Measurements from ENCODE around the gene METTL2A.
A peak's percentile ranks its signal among the peaks of the same experiment; 100 is the strongest.
"Not testable (repeated sequence)": the region's sequence is repeated elsewhere in the genome, so short reads cannot be mapped to it uniquely, and the experiment has no call there.

METTL2A gene

DNA sequence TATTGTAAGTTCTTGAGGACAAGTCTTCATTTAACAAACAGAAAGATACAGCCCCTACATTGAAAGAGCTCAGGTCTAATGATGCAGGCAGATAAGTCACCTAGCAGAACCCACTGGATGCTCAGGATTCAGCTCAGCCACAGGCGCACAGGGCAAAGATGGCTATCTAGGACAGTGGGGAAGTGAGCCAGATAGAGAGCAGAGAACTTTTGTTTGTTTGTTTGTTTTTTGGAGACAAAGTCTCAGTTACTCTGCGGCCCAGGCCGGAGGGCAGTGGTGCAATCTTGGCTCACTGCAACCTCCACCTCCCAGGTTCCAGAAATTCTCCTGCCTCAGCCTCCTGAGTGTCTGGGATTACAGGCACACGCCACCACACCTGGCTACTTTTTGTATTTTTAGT is 20.4 kb downstream of the METTL2A start:
- DNase-seq (ENCODE audit: low spot score): no peak
- TF ChIP-seq, protein P1, sequence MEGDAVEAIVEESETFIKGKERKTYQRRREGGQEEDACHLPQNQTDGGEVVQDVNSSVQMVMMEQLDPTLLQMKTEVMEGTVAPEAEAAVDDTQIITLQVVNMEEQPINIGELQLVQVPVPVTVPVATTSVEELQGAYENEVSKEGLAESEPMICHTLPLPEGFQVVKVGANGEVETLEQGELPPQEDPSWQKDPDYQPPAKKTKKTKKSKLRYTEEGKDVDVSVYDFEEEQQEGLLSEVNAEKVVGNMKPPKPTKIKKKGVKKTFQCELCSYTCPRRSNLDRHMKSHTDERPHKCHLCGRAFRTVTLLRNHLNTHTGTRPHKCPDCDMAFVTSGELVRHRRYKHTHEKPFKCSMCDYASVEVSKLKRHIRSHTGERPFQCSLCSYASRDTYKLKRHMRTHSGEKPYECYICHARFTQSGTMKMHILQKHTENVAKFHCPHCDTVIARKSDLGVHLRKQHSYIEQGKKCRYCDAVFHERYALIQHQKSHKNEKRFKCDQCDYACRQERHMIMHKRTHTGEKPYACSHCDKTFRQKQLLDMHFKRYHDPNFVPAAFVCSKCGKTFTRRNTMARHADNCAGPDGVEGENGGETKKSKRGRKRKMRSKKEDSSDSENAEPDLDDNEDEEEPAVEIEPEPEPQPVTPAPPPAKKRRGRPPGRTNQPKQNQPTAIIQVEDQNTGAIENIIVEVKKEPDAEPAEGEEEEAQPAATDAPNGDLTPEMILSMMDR (IDR thresholded peaks at IDR 0.05): no peak
- Histone ChIP-seq H3K27ac (no peak overlapping the region), H3K4me3 (no peak overlapping the region)

DNA sequence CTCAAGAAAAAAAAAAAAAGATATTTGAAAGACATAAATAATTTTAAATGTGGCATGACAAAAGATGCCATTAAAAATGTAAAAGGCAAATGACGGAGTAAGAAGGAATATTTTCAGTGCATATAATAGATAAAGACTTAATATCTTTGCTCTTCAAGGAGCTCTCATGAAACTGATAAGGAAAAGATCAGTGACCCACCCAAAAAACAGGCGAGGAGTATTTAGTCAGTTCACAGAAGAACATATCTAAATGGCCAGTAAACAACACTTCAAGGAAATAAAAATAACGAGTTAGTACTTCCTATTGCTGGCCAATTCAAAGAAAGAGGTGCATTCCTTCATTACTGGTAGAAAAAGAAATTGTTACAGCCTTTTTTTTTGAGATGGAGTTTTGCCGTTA is 22.1 kb downstream of the METTL2A start:
- H3K27ac ChIP-seq; DNase-seq (ENCODE audit: low spot score): not testable (repeated sequence)

DNA sequence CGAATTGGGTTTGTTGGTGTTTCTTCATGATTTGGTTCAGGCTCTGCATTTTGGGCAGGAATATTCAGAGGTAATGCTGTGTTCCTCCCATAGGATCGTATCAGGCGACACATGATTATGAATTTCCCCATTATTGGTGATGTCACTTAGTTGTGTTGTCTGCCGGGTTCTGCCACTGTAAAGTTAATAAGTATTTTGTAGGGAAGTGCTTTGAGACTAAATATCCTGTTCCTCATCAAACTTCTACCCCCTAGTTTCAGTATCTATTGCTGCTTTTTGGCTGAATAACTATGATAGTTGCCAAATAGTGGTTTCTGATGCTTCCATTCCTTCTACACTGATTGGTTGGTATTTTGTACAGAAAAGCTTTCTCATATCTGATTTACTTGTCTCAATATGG is 28.5 kb downstream of the METTL2A start:
- not testable (repeated sequence) for H3K27ac ChIP-seq; DNase-seq (ENCODE audit: low spot score)

More for the DNA sequence above, 22.1 kb downstream of the METTL2A start:
- not testable (repeated sequence) for H3K4me3 ChIP-seq

DNA sequence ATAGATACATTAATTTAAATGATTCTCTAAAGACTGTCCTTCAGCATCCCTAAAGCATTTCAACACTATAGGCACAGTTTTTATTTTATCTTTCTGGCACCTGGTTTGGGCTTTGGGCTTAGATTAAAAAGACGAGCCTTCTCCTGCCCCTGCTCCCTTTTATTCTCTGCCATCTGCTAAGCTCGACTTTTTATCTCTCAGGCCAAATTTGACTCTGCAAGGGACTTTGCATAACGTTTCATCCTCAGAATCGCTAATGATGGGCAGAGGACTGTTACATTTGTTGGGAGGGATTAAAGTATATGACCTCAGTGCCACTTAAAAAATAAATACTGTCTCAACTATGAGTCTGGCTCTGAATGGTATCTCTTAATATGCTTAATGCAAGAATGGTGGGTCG is 29.3 kb downstream of the METTL2A start:
- DNase-seq (ENCODE audit: low spot score); H3K4me3 ChIP-seq; H3K27ac ChIP-seq: not testable (repeated sequence)

More for the DNA sequence above, 28.5 kb downstream of the METTL2A start:
- H3K4me3 ChIP-seq: not testable (repeated sequence)

DNA sequence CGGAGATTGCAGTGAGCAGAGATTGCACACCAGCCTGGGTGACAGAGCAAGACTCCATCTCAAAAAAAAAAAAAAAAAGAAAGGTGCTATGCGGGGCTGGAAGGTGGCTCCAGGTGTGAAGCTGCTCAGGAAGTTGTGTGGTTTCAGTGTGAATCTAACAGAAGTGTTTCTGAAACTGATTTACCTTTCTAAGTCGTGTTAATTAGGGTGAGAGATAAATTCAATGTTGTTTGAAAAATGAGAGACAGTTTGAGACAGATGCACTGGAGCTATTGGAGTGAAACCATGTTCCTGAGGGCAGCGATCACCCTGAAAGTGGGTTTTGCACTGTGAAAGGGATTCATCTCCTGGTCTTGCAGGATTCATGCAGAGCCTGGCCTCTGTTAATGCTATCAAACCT is 30.0 kb downstream of the METTL2A start:
- not testable (repeated sequence) for DNase-seq (ENCODE audit: low spot score); H3K4me3 ChIP-seq; H3K27ac ChIP-seq

DNA sequence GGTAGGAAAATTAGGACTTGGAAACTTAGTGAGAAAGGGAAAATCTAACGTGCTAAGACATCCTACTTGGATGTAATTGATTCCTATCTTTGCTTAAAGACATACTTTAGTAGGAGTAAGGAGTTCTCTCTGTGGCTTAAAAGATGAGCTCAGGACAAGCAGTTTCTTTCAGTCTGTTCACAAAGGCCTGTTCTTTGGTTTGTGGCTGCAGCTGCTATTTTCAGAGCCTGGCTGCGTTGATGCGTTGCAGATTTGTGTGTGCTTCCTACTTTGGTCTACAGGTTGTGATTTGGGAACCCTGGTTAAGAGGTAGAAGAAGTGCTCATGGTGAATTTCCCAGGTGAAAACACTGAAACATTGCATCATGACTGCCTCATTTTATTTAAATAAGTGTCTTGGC is 30.4 kb downstream of the METTL2A start:
- not testable (repeated sequence) for H3K4me3 ChIP-seq; H3K27ac ChIP-seq; DNase-seq (ENCODE audit: low spot score)

DNA sequence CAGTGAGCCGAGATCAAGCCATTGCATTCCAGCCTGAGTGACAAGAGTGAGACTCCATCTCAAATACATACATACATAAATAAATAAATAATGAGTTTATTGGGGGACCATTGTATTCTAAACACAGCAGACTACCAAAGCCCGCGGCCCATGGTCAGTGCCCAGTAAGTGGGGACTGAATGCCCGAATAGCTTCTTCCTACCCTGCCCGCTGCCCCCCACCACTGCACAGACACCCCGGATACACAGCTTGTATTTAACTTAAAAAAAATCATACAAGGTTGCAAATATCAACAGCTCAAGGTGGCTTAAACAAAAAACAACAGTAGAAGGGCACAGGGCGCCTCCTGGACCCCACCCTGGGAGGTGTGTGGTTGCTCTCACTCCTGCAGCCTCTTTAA is 32.3 kb downstream of the METTL2A start:
- TF ChIP-seq, protein P1 (IDR thresholded peaks at IDR 0.05): no peak
- DNase-seq (ENCODE audit: low spot score): no peak
- H3K27ac ChIP-seq: no peak overlapping the region
- no peak overlapping the region for H3K4me3 ChIP-seq

DNA sequence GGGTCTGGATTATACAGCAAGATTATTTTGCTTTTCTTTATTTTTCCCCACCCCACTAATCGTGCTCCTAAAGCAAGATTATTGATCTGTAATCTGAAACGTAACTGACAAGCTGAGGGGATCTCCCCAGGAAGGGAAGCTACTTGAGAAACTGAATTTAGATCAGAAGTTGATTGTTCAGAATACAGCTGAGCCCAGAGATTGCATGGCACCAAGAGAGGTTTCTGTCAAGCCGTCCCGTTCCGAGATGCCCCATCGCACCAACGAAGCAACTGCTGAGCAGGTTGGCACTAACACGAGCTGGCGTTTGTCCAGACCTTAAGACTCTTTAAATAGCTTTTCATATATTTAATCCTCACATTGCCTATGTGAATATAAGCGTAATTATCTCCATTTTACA is 34.8 kb downstream of the METTL2A start:
- DNase-seq (ENCODE audit: low spot score); H3K4me3 ChIP-seq; H3K27ac ChIP-seq: not testable (repeated sequence)

DNA sequence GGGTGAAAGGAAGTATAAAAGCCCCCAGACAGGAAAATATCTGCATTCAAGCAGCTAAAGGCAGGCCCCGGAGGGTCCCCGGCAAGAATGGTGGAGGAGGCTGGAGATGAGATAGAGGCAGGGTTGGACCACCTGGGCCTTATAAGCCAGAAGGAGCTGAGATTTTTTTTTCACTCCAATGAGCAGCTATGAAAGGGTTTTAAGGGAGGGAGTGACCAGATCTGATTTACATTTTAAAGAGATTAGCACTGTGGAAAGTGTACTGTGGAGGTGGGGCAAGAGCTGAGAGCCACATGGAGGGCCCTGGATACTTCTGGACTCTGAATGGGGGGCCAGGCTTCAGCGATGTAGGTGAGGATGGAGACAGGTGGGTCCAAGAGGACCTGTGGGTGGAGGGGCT is 40.7 kb downstream of the METTL2A start:
- H3K27ac ChIP-seq; DNase-seq (ENCODE audit: low spot score); H3K4me3 ChIP-seq: not testable (repeated sequence)

DNA sequence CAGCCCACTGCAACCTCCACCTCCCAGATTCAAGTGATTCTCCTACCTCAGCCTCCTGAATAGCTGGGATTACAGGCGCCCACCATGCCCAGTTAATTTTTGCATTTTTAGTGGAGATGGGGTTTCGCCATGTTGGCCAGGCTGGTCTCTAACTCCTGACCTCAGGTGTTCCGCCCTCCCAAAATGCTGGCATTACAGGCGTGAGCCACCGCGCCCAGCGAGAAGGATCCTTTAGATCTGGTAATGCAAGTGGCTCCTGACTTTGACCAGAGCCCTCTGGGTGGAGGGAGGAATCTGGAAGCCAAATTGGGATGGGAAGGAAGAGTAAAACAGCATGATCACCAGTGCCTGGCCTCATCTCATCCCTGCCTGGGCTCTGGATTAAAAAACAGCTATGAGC is 41.6 kb downstream of the METTL2A start:
- not testable (repeated sequence) for H3K4me3 ChIP-seq; H3K27ac ChIP-seq; DNase-seq (ENCODE audit: low spot score)

DNA sequence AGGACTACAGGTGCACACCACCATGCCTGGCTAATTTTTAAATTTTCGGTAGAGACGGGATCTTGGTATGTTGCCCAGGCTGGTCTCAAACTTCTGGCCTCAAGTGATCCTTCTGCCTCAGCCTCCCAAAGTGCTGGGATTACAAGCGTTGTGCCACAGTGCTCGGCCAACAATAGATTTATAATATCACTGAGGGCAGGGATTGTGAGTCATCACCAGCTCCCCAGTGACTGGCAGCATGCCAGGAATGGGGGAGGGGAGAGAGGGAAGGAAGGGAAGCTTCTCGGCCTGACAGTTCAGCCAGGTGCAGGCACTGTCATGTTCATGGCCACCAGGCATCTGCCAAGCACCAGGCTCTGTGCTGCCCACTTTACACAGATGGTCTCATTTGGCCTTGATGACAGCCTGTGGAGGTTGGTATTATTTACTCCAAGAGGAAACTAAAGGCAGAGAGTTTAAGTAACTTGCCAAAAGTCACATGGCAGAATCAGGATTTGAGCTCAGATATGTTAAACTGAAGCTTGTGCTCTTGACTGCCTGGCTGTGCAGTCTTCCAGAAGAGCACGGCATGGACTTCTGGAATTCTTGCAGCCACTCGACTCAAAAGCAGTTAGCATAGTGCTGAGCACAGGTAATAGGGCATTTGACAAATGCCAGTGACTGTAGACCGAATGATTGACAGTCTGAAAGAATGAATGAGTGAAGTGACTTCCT is 47.1 kb downstream of the METTL2A start:
- peak overlapping the region in 1 of 2 donors; percentile 45 for H3K27ac ChIP-seq
- H3K4me3 ChIP-seq: not testable (repeated sequence)
- DNase-seq (ENCODE audit: low spot score): peak; percentile 78

DNA sequence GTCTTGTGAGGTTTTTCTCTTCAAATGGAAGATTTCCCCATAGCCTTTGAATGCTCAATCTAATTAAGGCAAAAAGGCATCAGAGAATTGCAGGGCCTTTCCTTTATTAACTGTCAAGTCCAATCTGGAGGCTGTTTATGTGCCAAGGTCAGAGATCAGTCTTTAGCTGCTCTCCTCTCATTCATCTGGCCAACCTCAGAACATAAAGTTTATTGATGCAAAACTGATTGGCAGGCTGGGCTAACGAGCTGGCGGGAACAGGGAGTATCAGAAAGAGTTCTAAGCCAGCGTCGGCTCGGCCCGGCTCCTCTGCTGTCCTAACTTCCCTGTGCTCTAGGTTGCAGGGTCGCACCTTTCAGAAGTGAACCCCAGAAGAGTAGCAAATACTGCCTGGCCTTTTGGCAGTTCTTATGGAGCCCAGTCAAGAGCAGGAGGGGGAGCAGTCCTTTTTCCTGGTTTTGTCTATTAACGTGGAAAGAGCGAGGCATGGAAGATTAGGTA is 47.7 kb downstream of the METTL2A start:
- not testable (repeated sequence) for H3K4me3 ChIP-seq; H3K27ac ChIP-seq; DNase-seq (ENCODE audit: low spot score)

DNA sequence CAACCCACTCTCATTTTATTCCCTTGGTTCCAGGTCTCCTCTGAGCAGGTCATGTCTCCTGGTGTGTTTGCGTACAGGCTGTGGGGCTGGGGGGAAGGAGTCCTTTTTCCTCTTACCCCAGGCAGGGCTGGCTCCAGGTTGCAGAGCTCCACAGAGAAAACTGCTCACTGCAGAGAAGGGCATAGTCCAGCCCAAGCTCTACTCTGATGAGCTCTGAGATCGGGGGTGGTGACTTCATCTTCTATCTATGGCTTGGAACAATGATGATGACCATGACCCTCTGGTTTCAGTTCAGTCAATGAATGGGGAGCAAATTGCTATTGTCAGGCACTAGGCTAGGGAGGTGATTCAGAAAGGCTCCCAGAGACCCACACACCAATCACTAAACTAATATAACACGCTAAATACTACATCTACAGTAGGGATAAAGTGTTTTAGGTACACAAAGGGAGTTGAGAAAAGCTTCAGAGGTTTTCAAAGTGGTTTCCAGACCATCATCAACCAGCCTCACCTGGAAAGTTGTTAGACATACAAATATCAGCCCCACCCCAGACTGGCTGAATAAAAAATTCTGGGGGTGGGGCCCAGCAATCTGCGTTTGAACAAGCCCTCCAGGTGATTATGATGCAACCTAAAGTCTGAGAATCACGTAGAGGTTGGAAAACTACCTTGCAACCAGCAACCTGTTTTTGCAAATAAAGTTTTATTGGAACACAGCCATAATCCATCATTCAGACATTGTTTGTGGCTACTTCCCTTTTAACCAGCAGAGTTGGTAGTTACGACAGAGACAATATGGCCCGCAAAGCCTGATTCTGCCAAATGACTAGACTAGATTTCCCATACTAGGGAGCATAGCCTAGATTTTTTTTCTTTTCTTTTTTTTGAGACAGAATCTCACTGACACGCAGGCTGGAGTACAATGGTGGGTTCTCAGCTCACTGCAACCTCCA is 49.6 kb downstream of the METTL2A start:
- H3K27ac ChIP-seq; DNase-seq (ENCODE audit: low spot score): not testable (repeated sequence)

DNA sequence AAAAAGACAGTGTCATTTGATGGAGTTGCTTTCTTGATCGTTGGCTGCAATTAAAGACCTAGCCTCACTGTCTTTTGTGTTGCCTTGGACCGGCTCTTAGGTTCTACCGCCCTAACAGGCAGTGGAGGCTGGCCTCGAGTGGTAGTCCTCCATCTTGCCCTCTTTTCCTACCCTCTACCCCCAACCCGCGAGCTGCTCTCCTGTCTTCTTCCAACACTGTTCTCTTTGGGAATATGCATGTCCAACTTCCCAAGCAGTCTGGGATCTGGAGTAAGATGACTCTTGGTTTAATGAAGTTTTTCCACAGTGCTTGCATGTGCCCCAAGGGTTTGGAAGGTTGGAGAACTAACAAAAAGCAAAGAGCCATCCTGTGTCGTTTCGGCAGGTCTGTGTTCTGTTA is 53.4 kb downstream of the METTL2A start:
- Histone ChIP-seq H3K4me3 (peak overlapping the region; percentile 82), H3K27ac (peak overlapping the region in 1 of 2 donors; percentile 97)
- not testable (repeated sequence) for DNase-seq (ENCODE audit: low spot score)

More for the DNA sequence above, 49.6 kb downstream of the METTL2A start:
- H3K4me3 ChIP-seq: not testable (repeated sequence)

DNA sequence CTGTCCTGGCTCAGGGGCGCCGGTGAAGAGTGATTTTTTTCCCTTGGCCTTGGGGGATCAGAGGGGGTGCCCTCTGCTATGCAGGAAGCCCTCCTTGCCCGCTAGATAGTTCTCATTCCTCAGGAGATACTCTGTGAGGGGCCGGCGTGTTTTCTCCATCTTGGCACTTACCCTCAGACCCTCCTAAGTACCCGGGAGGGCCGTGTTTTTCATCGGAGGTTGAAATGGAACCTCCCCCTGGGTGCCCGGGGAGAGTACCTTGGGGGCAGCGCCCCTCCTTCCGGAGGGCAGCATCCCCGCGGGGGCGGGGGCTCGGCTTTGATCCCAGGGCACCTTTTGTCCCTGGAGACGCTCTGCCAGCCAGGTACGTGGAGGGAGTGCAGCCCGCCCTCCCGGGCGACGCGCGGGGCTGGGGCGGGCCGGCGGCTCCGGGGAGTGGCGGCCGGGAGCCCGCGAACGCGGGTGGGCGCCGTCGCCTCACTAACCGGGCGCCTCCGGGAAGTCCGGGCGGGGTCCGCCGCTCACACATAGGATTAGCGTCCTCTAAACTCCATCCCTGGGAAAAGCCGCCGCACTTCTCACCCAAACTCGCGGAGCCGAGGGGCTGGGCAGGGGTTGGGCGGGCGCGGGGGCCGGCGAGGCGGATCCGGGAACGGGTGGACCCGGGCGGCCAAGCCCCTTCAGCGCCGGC is 54.2 kb downstream of the METTL2A start:
- Histone ChIP-seq H3K27ac (peak overlapping the region; percentile 96 to 97), H3K4me3 (peak overlapping the region; percentile 82)
- peak; percentile 79 for DNase-seq (ENCODE audit: low spot score)

Data from coronary artery (tissue), 2 donors.